DMS114 treated with DMSO at 0.1 percent for 48 hours (cell line): ENCODE results near the gene ASB1.

Experiments used
- DNase-seq: peaks from one replicate; lab custom pipeline; 2025; ENCODE audit not compliant: unreplicated experiment; lab: John Stamatoyannopoulos, UW

The ASB1 gene, protein sequence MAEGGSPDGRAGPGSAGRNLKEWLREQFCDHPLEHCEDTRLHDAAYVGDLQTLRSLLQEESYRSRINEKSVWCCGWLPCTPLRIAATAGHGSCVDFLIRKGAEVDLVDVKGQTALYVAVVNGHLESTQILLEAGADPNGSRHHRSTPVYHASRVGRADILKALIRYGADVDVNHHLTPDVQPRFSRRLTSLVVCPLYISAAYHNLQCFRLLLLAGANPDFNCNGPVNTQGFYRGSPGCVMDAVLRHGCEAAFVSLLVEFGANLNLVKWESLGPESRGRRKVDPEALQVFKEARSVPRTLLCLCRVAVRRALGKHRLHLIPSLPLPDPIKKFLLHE

DNA sequence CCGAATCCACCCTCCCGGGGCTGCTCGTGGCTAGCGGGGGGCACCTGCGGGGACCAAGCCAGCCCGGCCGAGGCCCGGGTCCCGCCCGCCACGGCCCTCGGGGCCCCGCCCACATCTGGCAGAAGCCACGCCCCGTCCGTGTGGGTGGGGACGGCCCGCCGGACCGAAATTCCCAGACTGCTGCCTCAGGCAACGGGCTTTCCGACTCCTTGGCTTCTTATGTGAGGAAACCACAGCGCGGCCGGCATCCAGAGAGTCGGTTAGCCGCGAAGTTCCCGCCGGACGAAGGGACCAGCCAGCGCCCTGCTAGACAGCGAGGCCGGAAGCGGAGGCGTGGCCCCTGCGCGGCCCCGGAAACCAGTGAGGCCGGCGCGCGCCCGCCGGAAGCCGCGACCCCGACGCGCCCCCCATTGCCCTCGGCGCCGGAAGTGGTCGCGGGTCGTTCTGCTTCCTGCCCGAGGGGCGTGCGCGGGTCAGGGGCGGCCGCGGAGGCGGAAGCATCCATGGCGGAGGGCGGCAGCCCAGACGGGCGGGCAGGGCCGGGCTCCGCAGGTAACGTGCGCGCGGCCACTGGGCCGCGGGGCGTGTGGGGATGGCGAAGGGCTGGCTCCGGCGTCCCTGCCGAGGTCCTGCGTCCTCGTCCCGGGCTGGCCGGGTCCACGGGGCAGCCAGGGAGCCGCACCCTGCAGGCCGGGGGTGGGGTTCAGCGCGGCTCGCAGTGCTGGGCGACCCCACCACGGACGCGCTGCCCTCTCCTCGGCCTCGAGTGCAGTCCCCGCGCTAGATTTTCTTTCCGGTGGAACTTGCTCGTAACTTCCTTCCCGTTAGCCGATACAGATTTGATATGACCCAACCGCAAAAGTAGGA is at the start of gene ASB1:
Gene ASB1 (plus strand): TSS at position 360 of the 867 bp plus-strand sequence. CDS start 144 bp downstream, at position 504.
- peak; percentile 50 for DNase-seq

- no peak for DNase-seq
Observed at GRCh38 chr2:238378230-238379095, 48.3 kb upstream of the ASB1 start.

DNA sequence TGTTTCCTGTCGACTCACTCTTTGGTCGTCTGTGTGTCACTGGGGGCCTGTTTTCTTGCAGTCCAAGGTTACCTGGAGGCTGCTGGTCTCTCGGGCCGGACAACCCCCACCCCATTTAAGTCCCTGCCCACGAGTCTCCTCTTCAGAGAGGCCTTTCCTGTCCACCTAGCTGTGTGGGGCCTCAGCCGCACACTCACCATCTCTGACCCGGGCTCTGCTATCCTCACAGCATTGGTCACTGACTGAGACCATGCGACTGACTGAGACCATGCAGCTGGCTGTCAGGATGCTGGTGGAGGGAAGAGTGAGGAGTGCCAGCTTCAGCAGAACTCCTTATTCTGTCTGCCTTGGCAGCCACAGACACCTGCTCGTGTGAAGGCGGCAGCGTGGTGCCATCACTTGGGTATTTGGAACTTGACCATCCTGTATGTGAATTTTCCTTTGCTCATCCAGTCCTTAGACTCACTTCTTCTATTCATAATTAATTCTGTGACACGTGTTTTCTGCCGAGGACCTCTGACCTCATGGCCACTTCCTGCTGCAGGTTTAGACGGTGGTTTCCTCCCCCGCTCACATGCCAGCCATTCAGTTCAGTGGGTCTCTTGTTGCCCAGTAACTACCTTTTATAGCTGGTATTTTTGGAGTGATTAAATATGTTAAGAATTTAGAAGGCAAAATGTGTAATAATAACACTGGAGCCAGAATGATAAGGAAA is 47.5 kb upstream of the ASB1 start:
- DNase-seq, result no peak

- DNase-seq, result no peak
Observed at GRCh38 chr2:238380336-238380735, 46.4 kb upstream of the ASB1 start.

- DNase-seq, result no peak
Observed at GRCh38 chr2:238380785-238381184, 45.9 kb upstream of the ASB1 start.

DNA sequence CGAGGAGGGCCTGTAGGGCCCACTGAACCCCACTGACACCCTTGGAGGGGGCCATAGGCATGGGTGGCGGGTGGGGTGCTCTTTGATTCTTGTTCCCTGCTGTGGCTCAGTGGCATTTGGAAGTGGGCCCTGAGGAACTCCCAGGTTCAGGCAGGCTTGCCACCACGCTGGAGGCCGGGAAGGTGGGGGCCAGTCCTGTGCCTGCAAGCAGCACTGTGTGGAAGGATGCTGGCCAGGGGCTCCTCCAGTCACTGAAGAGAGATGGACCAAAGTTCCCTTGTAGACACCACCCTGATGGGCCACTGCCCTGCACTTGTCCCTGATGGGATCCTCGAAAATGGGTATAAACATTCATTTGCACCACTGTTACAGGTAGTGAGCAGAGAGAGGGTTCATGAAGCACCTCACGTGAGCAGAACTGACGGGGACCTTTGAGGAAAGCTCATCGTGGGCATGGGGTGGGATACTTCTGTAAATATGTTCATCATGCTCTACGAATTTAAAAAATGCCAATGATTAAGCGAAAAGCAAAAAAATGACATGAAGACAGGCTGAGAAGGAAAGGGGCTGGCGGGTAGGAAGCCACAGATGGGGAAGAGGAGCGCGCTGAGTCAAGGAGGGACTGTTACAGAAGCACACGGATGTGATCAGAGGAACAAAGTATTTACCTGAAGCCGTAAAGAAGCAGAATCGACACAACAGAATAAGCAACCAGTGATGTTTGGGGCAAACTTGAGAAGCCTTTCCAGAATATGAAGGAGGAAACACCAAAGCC is 45.2 kb upstream of the ASB1 start:
- DNase-seq, result no peak

DNA sequence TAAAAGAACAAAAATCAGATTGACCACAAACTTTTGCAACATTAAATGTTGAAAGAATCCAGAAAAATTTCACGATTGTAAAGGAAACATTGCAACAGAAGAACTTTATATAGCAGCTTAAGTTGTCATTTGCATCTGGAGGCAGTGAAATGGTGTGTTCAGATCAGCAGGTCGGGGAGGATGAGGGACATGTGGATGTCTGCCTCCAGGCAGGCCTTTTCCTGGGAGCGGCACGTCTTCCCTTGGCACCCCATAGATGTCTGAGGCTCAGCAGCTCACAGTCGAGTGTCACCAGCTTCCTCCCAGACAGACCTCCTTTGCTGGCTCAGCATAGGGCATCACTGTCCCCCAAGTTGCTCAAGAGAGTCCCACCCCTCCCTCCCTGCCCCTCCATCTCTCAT is 44.3 kb upstream of the ASB1 start:
- no peak for DNase-seq

DNA sequence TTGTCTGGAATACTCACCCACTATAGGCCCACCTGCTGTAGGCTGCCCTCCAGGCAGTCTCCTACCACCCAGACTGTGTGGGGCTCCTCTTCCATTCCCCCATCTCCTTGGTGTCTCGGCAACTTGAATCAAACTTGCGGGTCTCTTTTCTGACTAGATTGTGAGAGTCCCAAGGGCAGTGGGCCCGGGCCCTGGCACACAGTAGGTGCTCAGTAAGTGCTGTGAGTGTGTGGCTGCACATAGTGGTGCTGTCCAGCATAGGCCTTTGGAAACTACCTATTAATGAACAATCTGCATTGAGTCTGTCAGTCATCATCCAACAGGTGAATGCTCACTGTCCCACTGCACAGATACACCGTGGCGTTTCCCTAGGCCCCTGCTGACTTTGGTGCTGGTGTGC is 43.6 kb upstream of the ASB1 start:
- no peak for DNase-seq

GRCh38 chr2:238383743-238384380 is 42.9 kb upstream of the ASB1 start:
- no peak for DNase-seq

GRCh38 chr2:238387332-238387731 is 39.4 kb upstream of the ASB1 start:
- DNase-seq, result no peak

GRCh38 chr2:238388794-238389193 is 37.9 kb upstream of the ASB1 start:
- DNase-seq, result no peak

DNA sequence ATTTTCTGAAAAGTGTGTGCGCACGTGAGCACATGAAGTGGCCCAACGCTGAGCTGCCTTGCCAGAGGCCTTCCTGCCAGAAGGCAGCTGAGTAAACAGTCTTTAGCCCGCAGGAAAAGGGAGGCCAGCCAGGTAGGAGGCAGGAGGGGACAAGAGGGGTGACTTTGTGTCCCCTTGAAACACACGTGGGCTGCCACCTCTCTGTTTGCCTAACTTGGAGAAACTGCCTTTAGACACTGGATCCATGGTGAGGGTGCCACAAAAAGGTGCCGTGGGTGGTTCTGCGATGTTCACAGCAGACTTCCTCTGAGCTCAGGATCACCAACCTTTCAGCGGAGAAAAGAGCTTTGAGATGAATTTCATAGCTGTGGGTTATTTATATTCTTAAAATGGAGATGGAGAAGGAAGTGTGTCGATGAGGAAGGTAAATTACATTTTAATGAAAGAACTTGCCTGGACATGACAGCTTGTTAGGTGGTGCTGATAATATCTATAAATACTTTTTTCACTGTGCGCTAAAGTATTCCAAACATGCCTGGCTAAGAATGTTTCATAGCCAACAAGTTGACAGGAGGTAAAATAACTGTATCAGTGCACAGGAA is 36.6 kb upstream of the ASB1 start:
- DNase-seq, result no peak

DNA sequence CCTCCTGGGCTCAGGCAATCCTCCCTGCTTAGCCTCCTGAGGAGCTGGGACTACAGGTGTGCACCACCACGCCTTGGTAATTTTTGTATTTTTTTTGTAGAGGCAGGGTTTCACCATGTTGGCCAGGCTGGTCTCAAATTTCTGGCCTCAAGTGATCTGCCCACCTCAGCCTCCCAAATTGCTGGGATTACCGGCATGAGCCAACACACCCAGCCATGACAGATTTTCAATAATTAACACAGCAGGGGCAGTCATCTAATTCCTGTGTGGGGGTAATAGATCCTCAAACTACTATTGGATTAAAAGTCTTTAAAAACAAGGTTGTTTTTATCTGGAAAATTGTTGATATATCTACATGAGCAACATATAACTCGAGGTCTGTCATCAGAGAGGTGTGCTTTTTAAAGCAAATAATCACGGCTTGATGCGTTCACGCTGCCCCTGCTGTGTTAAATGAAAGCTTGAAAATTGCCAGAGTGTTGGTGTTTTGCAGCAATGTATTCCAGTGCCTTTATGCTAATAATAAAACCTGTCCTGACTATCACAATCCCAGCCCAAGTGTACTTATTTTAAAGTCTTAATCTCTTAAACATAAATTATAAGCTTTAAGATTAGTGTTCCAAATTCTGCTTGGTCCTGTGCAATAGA is 35.6 kb upstream of the ASB1 start:
- no peak for DNase-seq

GRCh38 chr2:238396663-238397062 is 30.1 kb upstream of the ASB1 start:
- DNase-seq, result no peak

GRCh38 chr2:238397356-238397755 is 29.4 kb upstream of the ASB1 start:
- no peak for DNase-seq

- no peak for DNase-seq
Observed at GRCh38 chr2:238398577-238398976, 28.1 kb upstream of the ASB1 start.

- no peak for DNase-seq
Observed at GRCh38 chr2:238399094-238399493, 27.6 kb upstream of the ASB1 start.

GRCh38 chr2:238401551-238401950 is 25.2 kb upstream of the ASB1 start:
- DNase-seq, result no peak
